A549 (cell line): Measurements from ENCODE around the gene CSRNP2.

Experiments
- BHLHE40 ChIP-seq: IDR thresholded peaks from 2 replicates; pipeline ENCODE4 v1.6.1; 2012; ENCODE audit warnings: low read depth, low read length, inconsistent platforms
- CHD2 ChIP-seq: fragments of 150-350 bp; IDR thresholded peaks from 2 replicates; pipeline ENCODE4 v1.6.1; 2014; ENCODE audit warnings: low read length; ENCODE audit not compliant: partially characterized antibody
- CTCF ChIP-seq: fragments of >200 bp; sonication (Bioruptor Twin); formaldehyde crosslinking; IDR thresholded peaks from 3 replicates; pipeline ENCODE4 v1.5.1; 2016
- HMGXB4 ChIP-seq: fragments of 250-450 bp; sonication (Bioruptor Pico); IDR thresholded peaks from 2 replicates; pipeline ENCODE4 v1.5.0; 2021; ENCODE audit warnings: mild to moderate bottlenecking, moderate library complexity, borderline replicate concordance
- KDM5A ChIP-seq: fragments of 200-600 bp; sonication (generic); IDR thresholded peaks from 2 replicates; pipeline ENCODE4 v1.6.1; 2016; ENCODE audit warnings: antibody characterized with exemption, mild to moderate bottlenecking
- MAFK ChIP-seq: fragments of 450-650 bp; IDR thresholded peaks from 2 replicates; pipeline ENCODE4 v1.6.1; 2014; ENCODE audit not compliant: partially characterized antibody
- RFX5 ChIP-seq: fragments of 450-650 bp; IDR thresholded peaks from 2 replicates; pipeline ENCODE4 v1.7.1; 2014; ENCODE audit warnings: antibody characterized with exemption, mild to moderate bottlenecking, moderate library complexity
- ZSCAN20 ChIP-seq: fragments of 250-450 bp; sonication (Bioruptor Pico); IDR thresholded peaks from 2 replicates; pipeline ENCODE4 v1.8.0; 2022; ENCODE audit warnings: mild to moderate bottlenecking, moderate library complexity

- TF ChIP-seq CTCF: no peak
- no peak for TF ChIP-seq KDM5A
- TF ChIP-seq BHLHE40: no peak
- TF ChIP-seq CHD2: no peak
- TF ChIP-seq MAFK: no peak
- TF ChIP-seq RFX5: no peak
- no peak for TF ChIP-seq HMGXB4 (CRISPR knock-in tag)
- TF ChIP-seq ZSCAN20 (CRISPR knock-in tag): no peak
Measured at GRCh38 chr12:51033048-51033447, 50.3 kb downstream of the CSRNP2 start.
